Left lobe of liver (tissue), 2 donors: ENCODE data around the gene DPP7. TPM values are rescaled to one million over a fixed set of nuclear protein-coding genes. Genes with fewer than 3 reads are reported as not detected.

ENCODE experiments used
- ATAC-seq: fragments of 200-7000 bp; cut with Tn5 transposase; one replicate; pipeline ENCODE4 v1.9.1; 2020; ENCODE audit warnings: mild to moderate bottlenecking, moderate library complexity
- DNase-seq: peaks from one replicate; pipeline ENCODE4 v3.0.0-alpha.2; 2020; ENCODE audit warnings: low spot score
- total RNA-seq: library from RNA; stranded (reverse); gene quantifications from one replicate; pipeline ENCODE4 v1.2.1, GENCODE V29; 2021
- donor health status: DM: no; HTN: no; CAD: no; lungs with moderate emphysema.
- donor health status: DM: no; HTN: yes; CAD: no.

The DPP7 gene
- total RNA-seq, 1 donor from 2014 or later, result 87.0 TPM

DNA sequence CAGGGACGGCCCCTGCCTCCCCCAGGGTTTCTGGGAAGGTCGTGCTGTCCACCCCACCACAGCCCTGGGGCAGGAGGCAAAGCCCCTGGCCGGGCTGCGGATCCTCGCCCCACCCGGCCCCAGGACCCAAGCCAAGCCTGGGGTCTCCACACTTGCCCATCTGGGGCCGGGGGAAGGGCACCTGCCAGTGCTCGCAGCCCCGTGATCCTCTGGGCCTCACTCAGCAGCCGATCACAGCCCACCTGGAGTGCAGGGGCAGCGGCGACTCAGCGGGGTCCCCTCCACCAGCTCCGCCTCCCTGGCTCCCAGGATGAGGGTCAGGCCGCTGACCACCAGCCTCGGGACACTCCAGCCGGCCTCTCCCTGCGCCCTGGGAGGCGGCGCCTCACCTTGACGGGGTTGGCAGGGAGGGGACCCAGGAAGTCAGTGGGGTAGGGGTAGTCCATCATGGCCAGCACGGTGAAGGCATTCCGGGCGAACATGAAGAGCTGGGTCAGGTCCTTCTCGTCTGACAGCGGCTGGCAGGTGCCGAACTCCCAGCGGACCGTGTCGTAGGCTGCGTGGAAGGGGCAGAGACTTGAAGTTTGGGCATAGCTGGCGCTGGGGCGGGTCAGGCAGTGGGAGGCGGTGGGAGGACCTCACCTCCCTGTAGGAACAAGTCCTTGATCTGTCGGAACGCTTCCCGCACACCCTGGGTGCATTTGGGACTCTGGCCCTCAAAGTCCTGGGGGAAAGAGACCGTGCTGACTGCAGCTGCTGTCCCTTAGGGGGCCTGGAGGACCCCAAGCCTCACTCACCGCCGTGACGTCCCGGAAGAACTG, 1.8 kb downstream of the DPP7 start:
- no peak for ATAC-seq
- no peak for DNase-seq

DNA sequence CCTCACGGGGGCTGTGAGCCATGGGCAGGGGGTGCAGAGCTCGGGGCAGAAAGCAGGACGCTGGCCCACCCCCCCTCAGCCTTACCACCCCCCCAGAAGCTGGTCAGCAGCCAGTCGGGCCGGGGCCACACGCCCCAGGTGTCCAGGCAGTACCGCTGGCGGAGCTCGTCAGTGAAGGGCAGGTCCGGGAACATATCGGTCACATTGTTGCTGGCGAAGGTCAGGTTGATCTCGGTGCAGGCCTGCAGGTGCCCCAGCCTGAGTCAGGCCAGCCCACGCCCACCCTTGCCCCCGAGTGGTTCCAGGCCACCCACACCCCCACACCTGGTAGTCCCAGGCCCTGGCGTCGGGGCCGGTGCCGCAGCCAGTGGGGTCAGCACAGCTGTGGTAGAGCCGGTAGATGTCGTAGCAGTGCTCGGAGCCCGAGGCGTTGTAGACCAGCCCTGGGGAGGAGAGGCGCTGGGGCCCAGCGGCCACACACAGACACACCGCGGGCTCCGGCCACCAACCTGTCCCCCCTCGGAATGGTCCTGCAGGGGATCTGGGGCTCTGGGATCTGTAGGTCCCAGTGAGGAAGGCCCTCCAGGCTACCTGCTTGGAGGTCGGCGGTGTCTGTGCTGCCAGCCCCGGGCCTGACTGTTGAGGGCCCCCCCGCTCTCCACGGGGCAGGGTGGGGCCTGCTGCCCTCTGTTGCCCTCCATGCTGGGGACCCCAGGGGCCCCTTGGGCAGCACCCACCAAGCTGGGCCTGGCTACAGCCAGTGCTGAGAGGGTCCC, 2.6 kb downstream of the DPP7 start:
- no peak for ATAC-seq
- no peak for DNase-seq

DNA sequence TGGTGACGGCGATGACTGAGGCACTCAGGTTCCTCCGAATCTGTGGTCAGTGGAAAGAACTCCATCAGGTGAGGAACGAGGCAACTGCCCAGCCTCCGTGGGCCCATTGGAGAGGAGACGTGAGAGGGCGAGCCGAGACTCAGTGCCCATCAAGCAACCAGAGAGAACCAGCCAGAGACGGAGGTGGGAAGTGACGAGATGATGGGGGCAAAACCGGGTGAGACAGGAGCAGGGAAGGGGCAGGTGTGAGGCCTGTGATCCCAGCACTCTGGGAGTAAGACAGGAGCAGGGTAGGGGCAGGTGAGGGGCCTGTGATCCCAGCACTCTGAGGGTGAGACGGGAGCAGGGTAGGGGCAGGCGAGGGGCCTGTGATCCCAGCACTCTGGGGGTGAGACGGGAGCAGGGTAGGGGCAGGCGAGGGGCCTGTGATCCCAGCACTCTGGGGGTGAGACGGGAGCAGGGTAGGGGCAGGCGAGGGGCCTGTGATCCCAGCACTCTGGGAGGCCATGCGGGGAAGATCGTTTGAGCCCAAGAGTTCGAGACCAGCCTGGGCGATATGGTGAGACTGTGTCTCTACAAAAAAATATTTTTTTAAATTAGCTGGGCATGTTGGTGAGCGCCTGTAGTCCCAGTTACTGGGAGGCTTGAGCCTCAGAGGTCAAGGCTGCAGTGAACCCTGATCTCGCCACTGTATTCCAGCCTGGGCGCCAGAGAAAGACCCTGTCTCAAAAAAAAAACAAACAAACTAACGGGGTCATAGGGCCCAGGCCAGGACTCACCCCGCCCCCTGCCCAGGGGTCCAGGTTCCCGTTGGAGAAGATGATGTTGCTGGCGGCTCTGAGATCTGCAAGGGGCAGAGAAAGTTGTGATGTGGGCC, 3.4 kb downstream of the DPP7 start:
- no peak for ATAC-seq
- no peak for DNase-seq

DNA sequence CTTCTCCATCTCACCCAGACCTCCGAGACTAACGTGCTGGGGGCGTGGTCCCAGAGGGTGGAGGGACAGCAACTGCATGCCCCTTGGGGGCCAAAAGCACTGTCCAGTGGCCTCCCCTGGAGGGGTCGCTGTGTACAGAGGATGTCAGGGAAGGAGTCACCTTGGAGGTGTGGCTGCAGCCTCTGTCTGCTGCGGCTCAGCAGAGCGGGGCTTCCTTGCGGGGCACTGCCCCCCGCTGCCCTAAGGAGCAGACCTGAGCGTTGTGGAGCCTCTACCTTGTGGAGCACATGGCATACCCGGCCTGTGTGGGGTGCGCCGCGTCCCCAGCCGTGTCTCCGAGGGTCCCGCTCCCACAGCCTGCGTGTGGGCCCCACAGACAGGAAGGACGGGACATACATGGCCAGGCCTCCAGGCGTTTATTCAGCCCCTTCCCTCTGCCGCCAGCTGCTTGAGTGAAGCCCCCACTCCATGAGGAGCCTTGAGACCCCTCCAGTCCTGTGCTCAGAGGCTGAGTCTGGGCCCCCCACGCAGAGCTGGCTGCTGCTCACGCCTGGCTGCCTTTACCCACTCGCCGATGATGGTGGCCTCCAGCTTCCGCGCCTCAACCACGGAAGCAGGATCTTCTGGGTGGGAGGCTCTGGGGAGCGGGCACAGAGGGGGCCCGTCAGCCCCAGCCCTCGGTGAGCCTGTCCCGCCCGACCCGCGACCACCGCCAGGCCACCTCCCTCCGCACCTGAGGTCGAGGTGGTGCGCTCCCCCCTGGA, 4.2 kb downstream of the DPP7 start:
- ATAC-seq, result no peak
- DNase-seq, result no peak

- no peak for ATAC-seq
Measured at GRCh38 chr9:137109250-137110146, 5.0 kb downstream of the DPP7 start.

DNA sequence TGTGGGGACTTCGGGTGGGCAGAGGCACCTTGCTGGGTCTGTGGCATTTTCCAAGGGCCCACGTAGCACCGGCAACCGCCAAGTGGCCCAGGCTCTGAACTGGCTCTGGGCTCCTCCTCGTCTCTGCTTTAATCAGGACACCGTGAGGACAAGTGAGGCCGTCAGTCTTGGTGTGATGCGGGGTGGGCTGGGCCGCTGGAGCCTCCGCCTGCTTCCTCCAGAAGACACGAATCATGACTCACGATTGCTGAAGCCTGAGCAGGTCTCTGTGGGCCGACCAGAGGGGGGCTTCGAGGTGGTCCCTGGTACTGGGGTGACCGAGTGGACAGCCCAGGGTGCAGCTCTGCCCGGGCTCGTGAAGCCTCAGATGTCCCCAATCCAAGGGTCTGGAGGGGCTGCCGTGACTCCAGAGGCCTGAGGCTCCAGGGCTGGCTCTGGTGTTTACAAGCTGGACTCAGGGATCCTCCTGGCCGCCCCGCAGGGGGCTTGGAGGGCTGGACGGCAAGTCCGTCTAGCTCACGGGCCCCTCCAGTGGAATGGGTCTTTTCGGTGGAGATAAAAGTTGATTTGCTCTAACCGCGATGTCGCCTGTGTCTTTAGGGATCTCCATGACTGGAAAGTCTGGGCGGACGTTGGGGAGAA, 5.8 kb downstream of the DPP7 start:
- DNase-seq (no peak), ATAC-seq (no peak)

More at GRCh38 chr9:137109250-137110146, 5.0 kb downstream of the DPP7 start:
- no peak for DNase-seq

- no peak for DNase-seq
- ATAC-seq, result no peak
Measured at GRCh38 chr9:137107982-137108381, 6.6 kb downstream of the DPP7 start.

DNA sequence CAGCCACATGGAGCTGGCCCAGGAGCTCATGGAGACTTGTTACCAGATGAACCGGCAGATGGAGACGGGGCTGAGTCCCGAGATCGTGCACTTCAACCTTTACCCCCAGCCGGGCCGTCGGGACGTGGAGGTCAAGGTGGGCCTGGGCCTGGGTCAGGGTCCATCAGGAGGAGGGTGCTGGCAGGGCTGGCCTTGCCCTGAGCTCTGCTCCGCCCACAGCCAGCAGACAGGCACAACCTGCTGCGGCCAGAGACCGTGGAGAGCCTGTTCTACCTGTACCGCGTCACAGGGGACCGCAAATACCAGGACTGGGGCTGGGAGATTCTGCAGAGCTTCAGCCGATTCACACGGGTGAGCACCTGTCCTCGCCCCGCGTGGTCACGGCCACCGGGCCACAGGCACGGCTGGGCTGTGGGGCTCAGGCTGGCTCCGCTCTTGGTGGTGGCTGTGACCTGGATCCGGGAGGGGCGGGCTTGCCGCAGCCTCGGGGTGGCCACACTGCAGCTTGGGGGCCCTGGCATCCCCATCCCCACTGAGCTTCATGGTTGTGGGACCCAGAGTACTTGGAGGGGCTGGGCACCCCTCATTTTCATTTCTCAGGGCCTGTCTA, 7.1 kb downstream of the DPP7 start:
- ATAC-seq (peak; percentile 8), DNase-seq (no peak)

DNA sequence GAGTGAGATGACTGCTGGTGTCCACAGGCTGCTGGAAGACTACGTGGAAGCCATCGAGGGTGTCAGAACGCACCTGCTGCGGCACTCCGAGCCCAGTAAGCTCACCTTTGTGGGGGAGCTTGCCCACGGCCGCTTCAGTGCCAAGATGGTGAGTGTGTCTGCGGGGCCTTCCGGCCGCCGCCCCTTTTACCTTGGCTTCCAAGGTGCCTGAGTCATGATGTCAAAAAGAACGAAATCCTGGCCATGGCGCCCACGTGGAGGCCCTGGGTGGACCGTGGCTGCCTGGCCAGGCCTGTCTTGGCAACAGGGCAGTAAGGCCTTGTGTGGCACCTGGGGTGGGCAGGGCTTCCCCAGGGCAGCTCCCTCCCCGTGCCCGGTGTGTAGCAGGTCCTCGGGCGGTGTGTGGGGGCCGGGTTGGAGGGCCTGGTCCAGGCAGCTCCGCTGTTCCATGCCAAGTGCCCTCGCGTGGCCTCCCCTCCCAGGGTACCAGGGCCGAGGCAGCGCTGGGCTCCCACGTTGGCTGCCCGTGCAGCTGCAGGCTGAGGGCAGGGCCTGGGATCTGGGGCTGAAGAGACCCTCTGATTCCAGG, 7.8 kb downstream of the DPP7 start:
- ATAC-seq, result no peak
- no peak for DNase-seq

DNA sequence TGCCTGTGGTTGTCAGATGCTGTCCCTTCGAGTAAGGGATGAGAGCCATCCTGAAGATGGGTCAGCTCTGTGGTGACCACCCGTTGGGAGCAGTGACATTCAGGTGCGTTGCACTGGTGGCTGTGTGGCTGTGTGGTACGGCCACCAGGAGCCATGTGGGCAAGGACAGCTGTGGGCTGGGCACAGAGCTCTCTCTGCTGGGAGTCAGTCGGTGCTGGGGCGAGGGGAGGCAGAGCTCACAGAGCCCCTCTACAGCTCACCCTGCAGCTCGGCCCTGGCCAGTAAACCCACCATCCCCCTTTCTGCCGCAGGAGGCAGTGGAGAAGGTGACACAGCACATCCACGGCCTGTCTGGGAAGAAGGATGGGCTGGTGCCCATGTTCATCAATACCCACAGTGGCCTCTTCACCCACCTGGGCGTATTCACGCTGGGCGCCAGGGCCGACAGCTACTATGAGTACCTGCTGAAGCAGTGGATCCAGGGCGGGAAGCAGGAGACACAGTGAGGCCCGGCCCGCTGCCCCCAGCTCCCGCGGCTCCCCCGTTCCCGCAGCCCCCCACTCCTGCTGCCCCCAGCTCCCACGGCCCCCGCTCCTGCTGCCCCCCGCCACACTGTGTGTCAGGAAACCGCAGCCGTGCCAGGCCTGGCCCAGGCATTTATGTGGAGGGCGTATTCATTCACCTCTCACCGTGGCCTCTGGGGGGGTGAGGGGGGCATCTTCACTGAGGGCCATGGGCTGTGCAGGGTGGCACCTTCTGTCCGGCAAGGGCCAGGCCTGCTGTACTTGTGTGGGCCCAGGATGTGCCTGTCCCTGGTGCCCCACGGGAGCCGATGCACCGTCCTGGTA, 8.5 kb downstream of the DPP7 start:
- DNase-seq (no peak), ATAC-seq (no peak)

- no peak for ATAC-seq
- no peak for DNase-seq
Measured at GRCh38 chr9:137103206-137103999, 11.1 kb downstream of the DPP7 start.

DNA sequence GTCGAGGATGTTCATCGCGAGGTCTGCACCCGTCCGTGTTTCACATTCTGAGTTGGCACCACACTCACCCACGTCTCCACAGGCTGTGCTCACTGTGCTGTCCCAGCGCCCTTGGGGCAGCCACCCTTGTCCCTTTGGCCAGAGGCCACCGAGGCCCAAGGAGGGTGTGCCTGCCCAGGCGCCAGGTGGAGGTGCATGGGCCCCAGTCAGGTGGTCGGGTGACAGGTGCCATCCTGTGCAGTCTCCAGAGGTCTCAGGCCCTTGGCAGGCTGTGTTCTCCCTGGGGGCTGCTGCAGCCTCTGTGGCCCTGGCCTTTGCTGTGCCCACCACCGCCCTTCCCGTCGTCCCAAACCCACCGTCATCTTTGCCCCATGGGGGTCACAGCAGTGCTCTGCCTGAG, 15.3 kb downstream of the DPP7 start:
- ATAC-seq (no peak), DNase-seq (no peak)

DNA sequence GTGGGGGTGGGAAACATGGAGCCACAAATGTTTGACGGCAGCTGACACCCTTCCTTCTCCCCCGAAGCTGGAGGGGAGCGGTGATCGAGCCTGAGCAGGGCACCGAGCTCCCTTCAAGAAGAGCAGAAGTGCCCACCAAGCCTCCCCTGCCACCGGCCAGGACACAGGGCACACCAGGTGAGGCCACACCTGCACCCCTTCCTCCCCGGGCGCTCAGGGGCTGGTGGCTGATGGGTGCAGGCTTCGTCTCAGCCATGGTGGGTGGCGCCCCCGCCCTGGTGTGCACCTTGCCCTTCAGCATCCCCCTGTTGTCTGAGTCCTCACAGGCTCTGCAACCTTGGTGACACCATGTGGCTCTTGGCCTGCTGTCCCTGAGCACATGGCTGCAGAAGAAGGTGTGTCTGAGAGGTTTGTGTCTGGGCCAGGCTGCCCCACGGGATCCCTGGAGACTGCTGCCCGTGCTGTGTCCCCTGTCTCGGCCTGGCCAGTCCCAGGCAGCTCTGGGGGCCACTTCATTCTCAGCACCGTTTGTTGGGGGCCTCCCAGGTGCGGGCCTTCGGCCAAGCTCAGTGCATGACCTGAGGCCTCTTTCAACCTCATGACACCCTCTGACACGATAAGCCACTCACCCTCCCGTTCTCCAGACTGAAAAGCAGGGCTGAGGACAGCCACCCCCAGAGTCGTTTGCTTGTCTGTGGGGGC, 16.6 kb downstream of the DPP7 start:
- DNase-seq, result no peak
- ATAC-seq, result no peak

DNA sequence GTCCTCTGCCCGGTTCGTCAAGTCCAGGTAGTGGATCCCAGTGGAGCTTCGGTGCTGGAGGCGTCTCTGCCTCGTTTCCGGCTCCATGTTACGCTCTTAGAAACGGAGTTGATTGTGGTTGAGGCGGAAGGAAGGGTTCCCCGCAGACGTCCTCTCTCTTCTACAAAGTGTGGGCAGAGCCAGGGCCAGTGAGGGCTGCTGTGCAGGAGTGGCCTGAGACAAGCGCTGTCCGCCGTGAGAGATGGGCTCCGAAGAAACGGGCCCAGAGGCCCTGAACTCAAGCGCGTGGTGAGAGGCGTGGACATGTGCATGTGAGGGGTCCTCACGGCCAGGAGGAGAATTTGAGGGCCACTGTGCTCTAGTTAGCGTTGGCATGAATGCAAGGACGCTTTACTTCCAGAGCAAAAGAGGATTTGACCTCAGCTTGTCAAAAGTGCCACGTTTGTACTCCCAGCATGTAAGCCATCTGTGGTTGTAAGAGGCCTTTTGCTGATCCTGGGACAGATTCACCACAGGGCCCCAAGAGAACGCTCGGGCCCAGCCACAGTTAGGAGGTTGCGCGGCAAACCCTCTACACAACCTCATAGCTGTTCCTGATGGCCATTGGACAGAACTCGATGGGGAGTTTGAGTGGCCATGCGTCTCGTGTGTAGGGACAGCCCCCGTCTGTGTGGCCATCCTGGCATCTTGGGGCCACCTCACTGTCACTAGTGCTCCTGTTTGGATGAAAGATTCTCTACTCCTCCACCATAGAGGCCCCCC, 17.6 kb downstream of the DPP7 start:
- DNase-seq (no peak), ATAC-seq (no peak)
